ENCODE measurements around the gene KRTAP3-3.

The KRTAP3-3 gene

GRCh38 chr17:40956401-40957254 is 37.3 kb downstream of the KRTAP3-3 start:
- H3K36me3 ChIP-seq (replicated peaks; ENCODE audit: insufficient read depth, low read length): no peaks in the 10 kb centered on the region
- H3K9ac ChIP-seq (ENCODE audit: low read length): no peak overlapping the region
- no peak for DNase-seq
- no peaks in the 10 kb centered on the region for H4K20me1 ChIP-seq (ENCODE audit: insufficient read depth, low read length)
- no peak overlapping the region for H3K27ac ChIP-seq (ENCODE audit: low read length)
- no peaks in the 10 kb centered on the region for H3F3A ChIP-seq (ENCODE audit: insufficient read depth, low read length)
- TF ChIP-seq CTCF (IDR thresholded peaks at IDR 0.05; ENCODE audit: low read length): no peak
- no peak for TF ChIP-seq EZH2phosphoT487 (IDR thresholded peaks at IDR 0.05; ENCODE audit: low read length)
- no peak for TF ChIP-seq EZH2 (optimal IDR thresholded peaks at IDR 0.05; ENCODE audit: low read depth, low read length)
- no peaks in the 10 kb centered on the region for H3K9me3 ChIP-seq (replicated peaks; ENCODE audit: insufficient read depth, low read length)
- no peak overlapping the region for H3K4me2 ChIP-seq (ENCODE audit: low read depth, low read length)
- H3K9me2 ChIP-seq (replicated peaks; ENCODE audit: insufficient read depth, low read length): no peaks in the 10 kb centered on the region
- no peaks in the 10 kb centered on the region for H3K27me3 ChIP-seq (replicated peaks; ENCODE audit: insufficient read depth, low read length)
- no peaks in the 10 kb centered on the region for H3K4me1 ChIP-seq (ENCODE audit: low read length)
- no peak overlapping the region for H3K4me3 ChIP-seq (ENCODE audit: low read length)
- no peak overlapping the region for H2AFZ ChIP-seq (ENCODE audit: low read length)
- no peaks in the 10 kb centered on the region for H3K79me2 ChIP-seq (ENCODE audit: low read length)

GRCh38 chr17:40953881-40954280 is 40.1 kb downstream of the KRTAP3-3 start:
- H3K4me3 ChIP-seq (ENCODE audit: low read length): no peak overlapping the region
- H3F3A ChIP-seq (ENCODE audit: insufficient read depth, low read length): no peaks in the 10 kb centered on the region
- no peak overlapping the region for H3K4me2 ChIP-seq (ENCODE audit: low read depth, low read length)
- DNase-seq: no peak
- no peaks in the 10 kb centered on the region for H3K79me2 ChIP-seq (ENCODE audit: low read length)
- H3K27me3 ChIP-seq (replicated peaks; ENCODE audit: insufficient read depth, low read length): no peaks in the 10 kb centered on the region
- no peak overlapping the region for H3K27ac ChIP-seq (ENCODE audit: low read length)
- no peaks in the 10 kb centered on the region for H3K9me3 ChIP-seq (replicated peaks; ENCODE audit: insufficient read depth, low read length)
- H3K4me1 ChIP-seq (ENCODE audit: low read length): no peaks in the 10 kb centered on the region
- H4K20me1 ChIP-seq (ENCODE audit: insufficient read depth, low read length): no peaks in the 10 kb centered on the region
- TF ChIP-seq CTCF (IDR thresholded peaks at IDR 0.05; ENCODE audit: low read length): no peak
- TF ChIP-seq EZH2phosphoT487 (IDR thresholded peaks at IDR 0.05; ENCODE audit: low read length): no peak
- no peak for TF ChIP-seq EZH2 (optimal IDR thresholded peaks at IDR 0.05; ENCODE audit: low read depth, low read length)
- H3K9ac ChIP-seq (ENCODE audit: low read length): no peak overlapping the region
- H2AFZ ChIP-seq (ENCODE audit: low read length): no peak overlapping the region
- no peaks in the 10 kb centered on the region for H3K9me2 ChIP-seq (replicated peaks; ENCODE audit: insufficient read depth, low read length)
- H3K36me3 ChIP-seq (replicated peaks; ENCODE audit: insufficient read depth, low read length): no peaks in the 10 kb centered on the region

GRCh38 chr17:40952661-40953060 is 41.3 kb downstream of the KRTAP3-3 start:
- no peak overlapping the region for H3K9ac ChIP-seq (ENCODE audit: low read length)
- H3K9me2 ChIP-seq (replicated peaks; ENCODE audit: insufficient read depth, low read length): no peaks in the 10 kb centered on the region
- H3K4me1 ChIP-seq (ENCODE audit: low read length): no peaks in the 10 kb centered on the region
- H3K27me3 ChIP-seq (replicated peaks; ENCODE audit: insufficient read depth, low read length): no peaks in the 10 kb centered on the region
- TF ChIP-seq EZH2 (optimal IDR thresholded peaks at IDR 0.05; ENCODE audit: low read depth, low read length): no peak
- TF ChIP-seq EZH2phosphoT487 (IDR thresholded peaks at IDR 0.05; ENCODE audit: low read length): no peak
- no peak for TF ChIP-seq CTCF (IDR thresholded peaks at IDR 0.05; ENCODE audit: low read length)
- H2AFZ ChIP-seq (ENCODE audit: low read length): no peak overlapping the region
- H3K27ac ChIP-seq (ENCODE audit: low read length): no peak overlapping the region
- H3K9me3 ChIP-seq (replicated peaks; ENCODE audit: insufficient read depth, low read length): no peaks in the 10 kb centered on the region
- H3K4me3 ChIP-seq (ENCODE audit: low read length): no peak overlapping the region
- H3K4me2 ChIP-seq (ENCODE audit: low read depth, low read length): no peak overlapping the region
- no peaks in the 10 kb centered on the region for H4K20me1 ChIP-seq (ENCODE audit: insufficient read depth, low read length)
- no peak for DNase-seq
- no peaks in the 10 kb centered on the region for H3K79me2 ChIP-seq (ENCODE audit: low read length)
- no peaks in the 10 kb centered on the region for H3F3A ChIP-seq (ENCODE audit: insufficient read depth, low read length)
- no peaks in the 10 kb centered on the region for H3K36me3 ChIP-seq (replicated peaks; ENCODE audit: insufficient read depth, low read length)
